K562 treated with DMSO at 1 percent for 4 hours (cell line): Measurements from ENCODE around the gene TPH1. TPM values are rescaled to one million over a fixed set of nuclear protein-coding genes. Genes with fewer than 3 reads are reported as not detected.

ENCODE experiments used
- total RNA-seq: library from RNA; unstranded; fragments of 300-600 nt; gene quantifications from 2 replicates; pipeline ENCODE4 v1.2.3, GENCODE V29; 2022; ENCODE audit not compliant: insufficient read depth

TPH1 gene
- total RNA-seq, result 0.27 TPM in 1 of 2 replicates, not detected in the other

GRCh38 chr11:18046116-18046777 lies at the start of gene TPH1:
Gene TPH1, minus strand, starts transcription at chr11:18046269. Its CDS starts 5,507 bp downstream, at chr11:18040762.

GRCh38 chr11:18012906-18013781 lies 32.9 kb downstream of the TPH1 start, which contains the start of gene SERGEF:
Gene SERGEF, minus strand, starts transcription at chr11:18013047. Its CDS starts 37 bp downstream, at chr11:18013010.

Other genes starting within 250 kb of the TPH1 start
- 13.1 and 41.6 TPM in 2 replicates for gene SERGEF, start 33.2 kb downstream of the TPH1 start, total RNA-seq
- 12.4 and 31.1 TPM in 2 replicates for gene SAAL1, start 59.8 kb upstream of the TPH1 start, total RNA-seq
- gene MRGPRX3, start 86.3 kb upstream of the TPH1 start, total RNA-seq, result not detected in 2 replicates
- not detected in 2 replicates for gene MRGPRX4, start 126.6 kb upstream of the TPH1 start, total RNA-seq
- gene SAA4, start 190.5 kb upstream of the TPH1 start, total RNA-seq, result not detected in 2 replicates
- gene SAA2, start 202.4 kb upstream of the TPH1 start, total RNA-seq, result not detected in 2 replicates
- gene SAA1, start 220.0 kb upstream of the TPH1 start, total RNA-seq, result not detected in 2 replicates